ENCODE results near the gene RHBDL2. TPM values are rescaled to one million over a fixed set of nuclear protein-coding genes. Genes with fewer than 3 reads are reported as not detected.

RHBDL2 gene
- total RNA-seq, 3 donors from 2014 or later (not counting 1 experiment from before 2014, with no cell fraction given), result not detected

DNA sequence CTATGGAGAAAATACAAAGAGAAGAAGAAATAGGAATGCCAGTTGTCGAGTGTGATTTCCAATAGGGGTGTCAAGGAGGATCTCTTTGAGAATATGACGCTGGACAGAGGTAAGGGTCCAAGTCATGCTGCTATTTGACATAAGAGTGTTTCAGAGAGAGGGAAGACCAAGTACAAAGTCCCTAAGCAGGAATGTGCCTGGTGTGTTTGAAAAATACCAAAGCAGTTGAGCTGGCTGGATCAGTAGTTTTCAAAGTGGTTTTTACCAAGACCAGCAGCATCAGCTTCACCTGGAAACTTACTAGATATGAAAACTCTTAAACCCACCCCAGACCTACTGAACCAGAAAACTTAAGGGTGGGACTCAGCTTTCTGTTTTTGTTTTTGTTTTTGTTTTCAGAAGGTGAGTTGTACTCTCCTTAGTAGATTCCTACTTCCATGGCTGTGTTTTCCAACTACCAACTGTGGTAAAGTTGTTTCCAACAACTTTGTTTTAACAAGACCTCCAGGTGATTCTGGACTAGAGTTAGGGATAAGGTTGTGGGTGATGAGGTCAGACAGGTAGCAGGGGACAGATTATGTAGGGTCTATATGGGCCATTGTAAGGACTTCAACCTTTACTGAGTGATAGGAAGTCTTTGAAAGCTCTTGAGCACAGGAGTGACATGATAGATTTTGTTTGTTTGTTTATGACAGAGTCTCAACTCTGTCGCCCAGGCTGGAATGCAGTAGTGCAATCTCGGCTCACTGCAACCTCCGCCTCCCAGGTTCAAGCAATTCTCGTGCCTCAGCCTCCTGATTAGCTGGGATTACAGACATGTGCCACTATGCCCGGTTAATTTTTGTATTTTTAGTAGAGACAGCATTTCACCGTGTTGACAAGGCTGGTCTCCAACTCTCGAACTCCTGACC lies 53.0 kb downstream of the RHBDL2 start:
- H3K4me1 ChIP-seq (ENCODE audit: control insufficient read depth, insufficient read depth, low read length), result no peaks in the 10 kb centered on the region
- H3K36me3 ChIP-seq (ENCODE audit: control insufficient read depth, insufficient read depth, low read length), result no peaks in the 10 kb centered on the region
- no peak for DNase-seq
- 94% methylated on average over 9 of the region's 9 CpGs for WGBS (ENCODE audit: insufficient coverage)
- no peak overlapping the region for H3K27ac ChIP-seq (ENCODE audit: low read length)
- intact Hi-C loops (cut with micrococcal nuclease), result no loop called here
- H3K27me3 Mint-ChIP-seq (ENCODE audit: low read depth in 2 of 2), result no peaks in the 10 kb centered on the region
- H3K9me3 ChIP-seq (ENCODE audit: control insufficient read depth, insufficient read depth, low read length), result no peaks in the 10 kb centered on the region
- H3K36me3 Mint-ChIP-seq, result no peaks in the 10 kb centered on the region
- H3K9me3 Mint-ChIP-seq, result no peaks in the 10 kb centered on the region
- no peaks in the 10 kb centered on the region for H3K4me1 Mint-ChIP-seq
- no peak overlapping the region for H3K4me3 ChIP-seq (ENCODE audit: low read length)
- ATAC-seq, result no peak
- no peak overlapping the region for H3K27ac Mint-ChIP-seq
- H3K4me3 Mint-ChIP-seq, result no peak overlapping the region
- H3K27me3 ChIP-seq (ENCODE audit: control insufficient read depth, insufficient read depth, low read length), result no peaks in the 10 kb centered on the region
- TF ChIP-seq, protein P1, sequence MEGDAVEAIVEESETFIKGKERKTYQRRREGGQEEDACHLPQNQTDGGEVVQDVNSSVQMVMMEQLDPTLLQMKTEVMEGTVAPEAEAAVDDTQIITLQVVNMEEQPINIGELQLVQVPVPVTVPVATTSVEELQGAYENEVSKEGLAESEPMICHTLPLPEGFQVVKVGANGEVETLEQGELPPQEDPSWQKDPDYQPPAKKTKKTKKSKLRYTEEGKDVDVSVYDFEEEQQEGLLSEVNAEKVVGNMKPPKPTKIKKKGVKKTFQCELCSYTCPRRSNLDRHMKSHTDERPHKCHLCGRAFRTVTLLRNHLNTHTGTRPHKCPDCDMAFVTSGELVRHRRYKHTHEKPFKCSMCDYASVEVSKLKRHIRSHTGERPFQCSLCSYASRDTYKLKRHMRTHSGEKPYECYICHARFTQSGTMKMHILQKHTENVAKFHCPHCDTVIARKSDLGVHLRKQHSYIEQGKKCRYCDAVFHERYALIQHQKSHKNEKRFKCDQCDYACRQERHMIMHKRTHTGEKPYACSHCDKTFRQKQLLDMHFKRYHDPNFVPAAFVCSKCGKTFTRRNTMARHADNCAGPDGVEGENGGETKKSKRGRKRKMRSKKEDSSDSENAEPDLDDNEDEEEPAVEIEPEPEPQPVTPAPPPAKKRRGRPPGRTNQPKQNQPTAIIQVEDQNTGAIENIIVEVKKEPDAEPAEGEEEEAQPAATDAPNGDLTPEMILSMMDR (IDR thresholded peaks at IDR 0.05), result no peak

GRCh38 chr1:38885092-38885491 lies 56.5 kb downstream of the RHBDL2 start:
- Mint-ChIP-seq H3K36me3 (no peaks in the 10 kb centered on the region), H3K9me3 (no peaks in the 10 kb centered on the region), H3K4me1 (no peaks in the 10 kb centered on the region), H3K27ac (no peak overlapping the region), H3K4me3 (no peak overlapping the region), H3K27me3 (ENCODE audit: low read depth in 2 of 2) (no peaks in the 10 kb centered on the region)
- DNase-seq (no peak), ATAC-seq (no peak)
- no peaks in the 10 kb centered on the region for H3K27me3 ChIP-seq (ENCODE audit: control insufficient read depth, insufficient read depth, low read length)
- no peaks in the 10 kb centered on the region for H3K4me1 ChIP-seq (ENCODE audit: control insufficient read depth, insufficient read depth, low read length)
- H3K27ac ChIP-seq (ENCODE audit: low read length), result no peak overlapping the region
- TF ChIP-seq, protein P1 (IDR thresholded peaks at IDR 0.05), result no peak
- 94% methylated on average over 2 of the region's 2 CpGs for WGBS (ENCODE audit: insufficient coverage)
- no peaks in the 10 kb centered on the region for H3K9me3 ChIP-seq (ENCODE audit: control insufficient read depth, insufficient read depth, low read length)
- intact Hi-C loops (cut with micrococcal nuclease), result no loop called here
- no peak overlapping the region for H3K4me3 ChIP-seq (ENCODE audit: low read length)
- H3K36me3 ChIP-seq (ENCODE audit: control insufficient read depth, insufficient read depth, low read length), result no peaks in the 10 kb centered on the region

GRCh38 chr1:38881487-38881886 lies 60.1 kb downstream of the RHBDL2 start, which contains the start of gene GJA9:
Gene GJA9 (minus strand): TSS chr1:38881587. CDS start chr1:38876098, 5,489 bp downstream.
- intact Hi-C loops (cut with micrococcal nuclease), result no loop called here
- Mint-ChIP-seq H3K27me3 (ENCODE audit: low read depth in 2 of 2) (no peaks in the 10 kb centered on the region), H3K9me3 (no peaks in the 10 kb centered on the region), H3K4me3 (no peak within 1 kb of the TSS), H3K36me3 (no peaks in the 10 kb centered on the region), H3K27ac (no peak within 1 kb of the TSS), H3K4me1 (no peaks in the 10 kb centered on the region)
- Histone ChIP-seq H3K27ac (ENCODE audit: low read length) (no peak within 1 kb of the TSS), H3K4me1 (ENCODE audit: control insufficient read depth, insufficient read depth, low read length) (no peaks in the 10 kb centered on the region), H3K9me3 (ENCODE audit: control insufficient read depth, insufficient read depth, low read length) (no peaks in the 10 kb centered on the region), H3K4me3 (ENCODE audit: low read length) (no peak within 1 kb of the TSS), H3K27me3 (ENCODE audit: control insufficient read depth, insufficient read depth, low read length) (no peaks in the 10 kb centered on the region), H3K36me3 (ENCODE audit: control insufficient read depth, insufficient read depth, low read length) (no peaks in the 10 kb centered on the region)
- ATAC-seq (no peak), DNase-seq (no peak)
- TF ChIP-seq, protein P1 (IDR thresholded peaks at IDR 0.05), result no peak
